ENCODE results near the gene UXS1.

Gene UXS1

GRCh38 chr2:106189764-106190468, 4.2 kb downstream of the UXS1 start:
- no peak for DNase-seq

DNA sequence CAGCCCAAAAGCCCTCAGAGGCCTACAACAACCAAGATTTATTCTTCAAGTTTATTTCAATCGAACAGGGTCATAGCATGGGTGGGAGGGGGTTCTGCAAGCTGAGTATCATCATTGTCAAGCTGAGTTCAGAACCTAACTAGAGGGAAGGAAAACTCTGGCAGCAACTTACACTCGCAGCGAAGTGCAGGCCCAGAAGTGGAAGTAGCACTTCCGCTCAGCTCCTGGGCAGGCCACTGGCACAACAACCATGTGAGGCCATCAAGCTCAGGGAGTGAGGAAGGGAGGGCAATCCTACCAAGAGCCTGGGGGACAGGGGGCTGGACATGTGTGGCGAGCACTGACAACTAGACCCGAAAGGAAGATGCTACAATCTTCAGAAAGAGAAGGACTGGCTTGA, 4.8 kb downstream of the UXS1 start:
- peak in 4 of 56 donors; percentile 2 to 7 (median 6) for DNase-seq

DNA sequence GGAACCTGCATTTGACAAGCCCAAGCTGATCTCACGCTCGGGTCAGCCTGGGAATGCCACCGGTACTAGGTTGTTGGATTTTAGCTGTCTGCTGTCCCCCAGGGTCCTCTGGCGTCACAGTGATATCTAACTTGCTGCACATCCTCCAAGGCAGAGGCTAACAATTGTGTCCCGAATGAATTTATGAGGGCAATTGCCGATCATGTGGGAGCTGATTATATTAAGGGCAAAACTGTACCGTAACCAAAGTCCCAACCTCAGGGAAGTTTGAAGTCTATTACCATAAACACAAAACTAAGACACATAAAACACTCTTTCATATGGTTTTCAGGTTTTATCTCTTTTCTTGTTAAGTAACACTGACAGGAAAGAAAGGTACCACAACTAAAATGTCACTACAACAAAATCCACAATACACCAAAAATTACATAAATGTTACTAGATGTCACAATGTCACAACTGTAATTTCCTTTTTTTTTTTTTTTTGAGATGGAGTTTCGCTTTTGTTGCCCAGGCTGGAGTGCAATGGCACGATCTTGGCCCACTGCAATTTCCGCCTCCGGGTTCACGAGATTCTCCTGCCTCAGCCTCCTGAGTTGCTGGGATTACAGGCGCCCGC, 6.7 kb downstream of the UXS1 start:
- DNase-seq, result no peak

DNA sequence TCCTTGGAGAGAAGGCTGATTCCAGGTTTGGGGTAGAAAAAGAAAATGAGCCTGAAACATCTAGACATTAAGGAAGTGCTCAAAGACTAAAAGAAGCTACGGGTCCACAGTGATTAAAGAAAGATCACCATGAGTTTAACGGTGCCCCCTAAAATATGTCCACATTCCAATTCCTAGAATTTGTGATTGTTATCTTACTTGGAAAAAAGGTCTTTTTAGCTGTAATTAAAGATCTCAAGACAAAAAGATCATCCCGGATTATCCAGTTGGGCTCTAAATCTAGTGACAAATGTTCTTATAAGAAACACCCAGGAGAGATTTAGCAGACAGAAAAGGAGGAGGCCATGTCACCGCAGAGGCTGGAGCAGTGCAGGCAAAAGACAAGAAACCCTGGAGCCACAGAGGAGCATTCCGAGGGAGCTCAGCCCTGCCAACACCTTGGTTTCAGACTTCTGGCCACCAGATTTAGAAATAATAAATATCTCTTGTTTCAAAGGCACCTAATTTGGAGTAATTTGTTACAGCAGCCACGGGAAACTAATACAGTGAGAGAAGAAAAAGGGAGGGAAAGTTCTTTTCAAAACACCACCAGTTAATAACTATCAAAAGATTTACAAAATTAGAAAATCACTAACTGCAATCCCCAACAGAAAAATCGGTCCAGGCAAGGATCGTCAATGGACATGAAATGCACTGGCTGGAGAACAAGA, 8.5 kb downstream of the UXS1 start:
- no peak for DNase-seq

DNA sequence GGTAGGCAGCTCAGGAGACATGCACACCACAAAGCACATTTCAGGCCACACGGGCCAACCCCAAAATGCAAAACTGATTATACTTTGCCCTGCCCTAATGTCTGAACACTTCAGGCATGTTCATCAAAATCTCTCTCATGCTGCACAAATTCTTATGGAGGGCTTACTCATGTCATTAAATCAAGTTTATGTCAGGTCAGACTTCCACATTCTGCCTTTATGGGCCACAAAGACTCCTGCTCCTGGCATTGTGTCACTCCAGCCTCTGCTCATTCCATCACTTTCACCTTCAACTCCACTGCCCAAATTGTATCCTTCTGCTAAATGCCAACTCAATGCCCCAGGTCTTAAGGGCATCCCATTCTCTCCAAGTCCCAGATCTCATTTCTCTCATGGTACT, 9.2 kb downstream of the UXS1 start:
- DNase-seq, result no peak

GRCh38 chr2:106184394-106184793, 9.7 kb downstream of the UXS1 start:
- no peak for DNase-seq

- peak in 1 of 56 donors; percentile 13 for DNase-seq
These were observed 10.9 kb downstream of the UXS1 start for GRCh38 chr2:106183101-106183696.

DNA sequence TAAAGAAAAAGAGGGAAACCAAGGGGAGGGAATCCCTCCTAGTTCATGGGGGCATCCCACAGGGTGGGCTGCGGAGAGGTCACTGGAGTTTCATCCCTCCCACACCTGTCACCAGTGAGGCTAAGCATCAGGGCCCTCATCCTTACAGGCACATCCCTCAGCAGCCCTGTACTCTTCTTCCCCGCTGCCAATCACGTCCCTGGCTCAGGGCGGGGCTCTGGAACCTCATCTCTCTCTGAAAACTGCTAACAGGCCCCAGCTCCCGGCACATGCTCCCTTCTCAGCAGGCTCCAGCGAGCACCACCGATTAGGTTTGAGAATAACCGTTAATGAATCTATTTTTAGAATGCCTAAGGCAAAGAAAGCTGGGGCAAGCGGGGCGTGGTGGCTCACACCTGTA, 13.0 kb downstream of the UXS1 start:
- DNase-seq, result no peak

- no peak for DNase-seq
These were observed 13.5 kb downstream of the UXS1 start for GRCh38 chr2:106180602-106181001.

DNA sequence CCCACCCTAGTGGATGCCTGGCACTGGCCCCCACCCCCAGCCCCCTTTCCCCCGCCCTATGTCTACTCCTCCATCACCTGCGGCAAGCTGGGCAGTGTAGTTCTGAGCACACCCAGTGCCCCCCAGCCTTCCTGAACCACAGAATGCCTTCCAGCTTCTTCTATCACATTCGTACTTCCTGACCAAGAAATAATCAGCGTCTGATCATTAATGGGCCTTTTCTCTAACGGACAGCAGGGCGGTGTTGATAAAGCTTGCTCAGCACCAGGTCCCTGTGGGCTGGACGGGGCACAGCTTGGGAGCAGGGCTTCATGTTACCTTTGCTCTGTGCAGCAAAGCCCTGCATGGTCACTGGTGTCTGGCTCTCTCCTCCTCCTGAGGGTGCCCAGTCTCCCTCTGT, 15.4 kb downstream of the UXS1 start:
- no peak for DNase-seq

- DNase-seq, result no peak
These were observed 16.5 kb downstream of the UXS1 start for GRCh38 chr2:106177581-106177980.

DNA sequence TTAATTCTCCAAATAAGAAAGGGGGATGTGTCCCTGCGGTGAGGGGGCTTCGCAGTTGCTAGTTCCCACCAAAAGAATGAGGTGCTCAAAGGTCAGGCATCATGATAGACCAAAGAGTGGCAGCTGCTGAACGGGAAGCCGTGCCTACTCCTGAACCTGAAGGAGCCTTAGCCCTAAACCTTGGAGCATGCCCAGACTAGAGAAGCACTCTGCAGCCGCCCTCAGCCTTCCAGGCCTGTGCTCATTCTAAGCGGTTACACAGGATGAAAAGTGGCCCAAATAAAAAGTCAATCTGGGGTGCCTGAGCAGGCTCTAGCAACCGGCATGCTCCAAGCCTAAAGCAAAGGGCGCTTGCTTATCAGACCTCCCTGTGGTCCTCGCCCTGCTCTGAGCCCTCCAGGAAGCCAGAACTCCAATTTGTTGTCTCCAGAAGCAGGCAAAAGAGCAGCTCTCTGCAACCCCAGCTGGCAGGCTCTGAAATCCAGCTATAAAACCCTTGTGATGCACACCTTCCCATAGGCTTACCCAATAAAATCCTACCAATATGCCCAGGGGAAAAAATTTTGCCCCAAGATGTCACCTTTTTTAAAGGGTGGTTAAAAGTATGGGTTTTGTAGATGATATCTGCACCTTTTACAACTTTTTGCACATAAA, 17.5 kb downstream of the UXS1 start:
- DNase-seq, result no peak

DNA sequence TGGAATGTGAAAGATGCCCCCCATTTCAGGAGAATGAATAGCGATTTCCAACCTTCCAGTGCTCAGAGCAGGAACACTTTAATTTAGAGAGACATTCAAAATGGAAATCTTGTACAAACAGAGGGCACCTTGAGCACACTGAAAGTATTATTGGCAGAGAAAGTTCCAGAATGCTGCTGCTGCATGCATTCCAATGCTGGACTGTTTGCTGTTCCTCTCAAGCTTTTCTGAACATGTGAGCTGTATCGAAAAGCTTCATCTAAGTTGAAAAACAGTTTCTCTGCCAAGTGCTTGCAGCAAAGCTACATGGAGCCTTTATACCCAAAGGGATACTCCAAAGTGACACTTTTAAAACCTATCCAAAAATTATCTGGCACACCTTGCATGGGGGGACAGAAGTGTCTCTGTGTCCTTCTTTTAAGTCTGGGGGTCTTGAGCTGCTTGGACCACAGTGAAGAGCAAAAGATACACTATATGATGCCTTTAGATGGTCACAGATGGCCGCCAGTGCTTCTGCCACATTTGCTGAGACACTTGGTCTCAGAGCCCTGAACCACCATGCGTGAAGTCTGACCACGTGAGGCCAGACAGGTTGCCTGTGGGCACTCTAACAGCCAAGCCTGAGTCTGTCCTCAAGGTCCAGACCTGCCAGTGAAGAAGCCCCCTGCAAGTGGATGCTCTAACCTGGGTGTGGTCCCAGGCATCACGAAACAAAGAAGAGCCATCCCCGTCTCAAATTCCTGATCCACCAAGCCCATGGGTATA, 18.8 kb downstream of the UXS1 start:
- no peak for DNase-seq

GRCh38 chr2:106174056-106174455, 20.0 kb downstream of the UXS1 start:
- no peak for DNase-seq

- DNase-seq, result no peak
These were observed 21.5 kb downstream of the UXS1 start for GRCh38 chr2:106172649-106173048.

- no peak for DNase-seq
These were observed 25.4 kb downstream of the UXS1 start for GRCh38 chr2:106168657-106169056.

GRCh38 chr2:106167067-106167466, 27.0 kb downstream of the UXS1 start:
- no peak for DNase-seq

GRCh38 chr2:106165561-106165960, 28.5 kb downstream of the UXS1 start:
- DNase-seq, result no peak

DNA sequence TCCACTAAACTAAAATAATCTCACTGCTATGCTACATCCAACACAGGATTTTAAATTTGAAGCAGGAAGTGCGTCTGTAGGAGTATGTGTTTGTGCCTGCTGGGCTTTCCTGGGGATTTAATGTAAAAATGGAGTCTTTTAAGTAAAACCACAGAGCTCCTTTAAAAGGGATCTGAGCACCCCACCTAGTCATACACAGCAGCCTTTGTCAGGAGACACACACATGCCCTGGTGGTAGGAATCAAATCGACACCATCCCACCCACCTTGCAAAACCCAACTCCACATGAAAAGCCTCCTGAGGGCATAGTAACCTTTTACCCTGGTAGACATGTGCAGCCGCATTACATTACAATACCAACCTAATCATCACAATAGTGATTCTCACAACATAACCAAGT, 29.1 kb downstream of the UXS1 start:
- DNase-seq, result no peak

DNA sequence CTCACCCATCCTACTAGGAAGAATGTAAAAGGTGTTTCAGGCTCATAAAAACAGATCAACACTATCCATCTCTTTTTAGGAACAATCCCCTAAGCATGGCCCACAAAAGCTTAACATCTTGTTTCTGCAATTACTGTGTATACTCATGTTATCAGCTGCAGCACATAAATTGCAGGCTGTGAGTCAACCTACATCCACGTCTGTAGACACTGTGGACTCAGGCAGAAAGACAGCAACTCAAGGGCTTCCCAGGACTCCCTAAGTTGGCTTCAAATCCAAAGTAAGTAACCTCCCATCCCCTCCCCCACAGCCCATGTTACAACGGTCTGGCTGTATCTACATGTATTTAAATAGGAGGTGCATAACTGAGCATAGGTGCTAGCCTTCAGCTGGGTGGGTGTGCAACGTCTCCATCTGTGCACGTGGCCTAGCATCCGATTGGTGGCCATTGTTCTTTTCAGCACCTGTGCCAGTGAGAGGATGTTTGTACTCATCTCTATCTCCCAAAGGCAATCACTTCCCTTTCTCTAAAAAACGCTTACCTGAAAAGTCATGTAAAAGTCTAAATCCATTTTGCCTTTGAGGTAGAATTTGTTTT, 30.1 kb downstream of the UXS1 start:
- DNase-seq, result no peak

Data from nucleus accumbens (tissue), 56 donors.